HG03095 (cell line): ENCODE results near the gene VASN.
"Not testable (repeated sequence)": the region's sequence is repeated elsewhere in the genome, so short reads cannot be mapped to it uniquely, and the experiment has no call there.

Experiments used
- ATAC-seq: cut with Tn5 transposase; IDR thresholded peaks from one replicate; pipeline ENCODE4 v1.9.1; 2021; ENCODE audit warnings: moderate library complexity; ENCODE audit not compliant: unreplicated experiment

VASN gene

DNA sequence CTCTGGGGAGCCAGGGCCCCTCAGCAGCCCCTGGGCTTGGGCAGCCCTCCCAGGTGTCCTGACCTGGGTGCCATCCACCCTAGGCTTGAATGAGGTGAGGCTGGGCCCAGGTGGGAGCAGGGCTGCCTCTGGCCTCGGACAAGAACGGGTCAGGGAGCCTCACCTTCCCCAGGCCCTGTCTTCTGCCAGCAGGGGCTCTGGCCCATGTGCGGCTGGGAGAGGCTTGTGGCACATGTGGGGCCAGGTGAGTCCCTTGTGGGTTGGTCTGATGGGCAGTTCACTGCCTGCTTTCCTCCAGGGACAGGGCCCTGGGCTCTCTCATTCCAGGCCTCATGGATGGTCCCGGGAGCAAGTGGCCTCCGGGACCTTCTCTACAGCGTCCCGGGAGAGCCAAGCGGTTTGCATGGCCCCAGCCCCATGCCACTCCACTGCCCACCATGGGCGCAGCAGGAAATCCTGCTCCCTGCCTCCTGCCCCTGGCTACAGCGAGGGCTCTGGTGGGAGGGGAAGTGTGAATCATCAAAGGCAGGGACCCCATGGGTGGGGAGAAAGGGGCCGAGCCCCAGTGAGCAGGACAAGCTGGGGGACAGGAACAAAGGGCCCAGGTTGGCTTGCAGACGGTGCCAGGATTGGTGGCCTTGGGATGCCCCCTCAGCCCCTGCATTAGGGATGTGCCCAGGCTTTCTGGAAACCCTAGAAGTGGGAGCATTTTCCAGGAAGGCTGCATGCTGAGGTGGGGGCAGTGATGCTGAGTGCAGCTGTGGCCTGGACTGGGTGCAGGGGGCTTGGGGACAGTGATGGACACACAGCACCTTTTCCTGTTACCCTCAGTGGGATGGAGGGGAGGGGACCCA lies 12.2 kb downstream of the VASN start:
- ATAC-seq, result no peak

- ATAC-seq, result no peak
Observed at GRCh38 chr16:4384509-4384942, 12.9 kb downstream of the VASN start.

GRCh38 chr16:4385066-4385788 lies 13.6 kb downstream of the VASN start:
- ATAC-seq, result no peak

DNA sequence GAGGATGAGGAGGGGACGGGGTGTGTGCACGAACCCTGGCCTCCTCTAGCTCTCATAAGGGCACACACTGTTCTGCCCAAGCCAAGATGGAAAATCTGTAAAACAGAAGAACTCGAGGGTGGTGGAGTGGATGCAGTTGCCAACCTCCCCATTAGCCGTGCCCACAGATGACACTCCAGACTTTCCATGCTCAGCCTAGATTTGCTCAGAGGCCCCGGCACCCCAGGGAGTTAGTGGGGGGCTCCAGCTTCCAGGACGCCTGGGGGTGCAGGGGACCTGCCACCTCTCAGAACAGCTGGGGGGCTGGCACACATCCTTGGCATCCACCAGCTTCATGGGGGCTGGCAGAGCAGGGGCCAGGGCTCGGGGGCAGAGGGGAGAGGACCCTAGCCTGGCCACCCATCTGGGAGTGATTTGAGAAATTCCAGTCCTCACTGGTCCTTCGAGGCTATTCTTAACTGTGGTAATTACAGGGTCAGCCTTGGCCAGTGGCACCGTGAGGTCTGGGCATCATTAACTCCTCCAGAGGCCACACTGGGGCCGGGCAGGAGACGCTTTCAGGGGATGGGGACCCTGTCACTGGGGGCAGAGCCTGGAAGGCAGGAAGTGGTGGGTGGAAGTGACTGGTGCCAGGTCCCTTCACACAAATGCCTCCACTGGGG lies 14.3 kb downstream of the VASN start:
- no peak for ATAC-seq

DNA sequence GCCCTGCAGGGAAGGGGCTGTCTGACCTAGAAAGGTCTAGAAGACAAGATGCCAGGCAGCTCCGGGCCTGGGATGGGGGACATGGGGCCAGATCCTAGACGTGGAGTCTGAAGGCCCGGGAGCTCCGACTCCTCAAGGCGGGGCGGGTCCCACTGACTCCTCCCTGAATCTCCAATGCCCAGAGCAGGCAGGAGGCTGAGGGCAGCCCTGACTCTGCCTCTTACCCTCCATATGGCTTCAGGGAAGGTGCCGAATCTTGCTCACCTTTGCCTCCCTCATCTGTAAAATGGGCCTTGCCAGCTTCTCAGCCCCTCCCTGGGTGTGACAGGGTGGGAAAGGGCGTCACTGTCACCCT lies 14.8 kb downstream of the VASN start:
- no peak for ATAC-seq

GRCh38 chr16:4386951-4387565 lies 15.4 kb downstream of the VASN start:
- ATAC-seq, result no peak

DNA sequence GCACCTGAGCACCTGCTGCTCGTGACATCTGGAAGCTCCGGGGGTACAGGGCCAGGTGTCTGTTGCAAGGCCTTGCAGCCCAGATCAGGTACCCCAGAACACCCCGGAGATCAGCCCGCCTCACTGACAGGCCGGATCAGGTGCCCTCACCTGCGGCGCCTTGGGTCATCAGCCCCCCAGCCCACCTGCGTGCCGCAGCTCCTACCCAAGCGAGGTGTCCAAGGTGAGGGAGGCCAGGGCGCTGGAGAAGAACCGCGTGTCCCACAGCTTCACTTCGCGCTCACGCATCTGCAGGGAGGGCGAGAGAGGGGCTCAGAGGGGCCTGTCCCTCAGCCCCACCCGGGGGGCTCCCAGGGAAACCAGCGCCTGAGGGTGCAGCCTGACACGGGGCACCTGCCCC lies 16.1 kb downstream of the VASN start:
- ATAC-seq, result no peak

DNA sequence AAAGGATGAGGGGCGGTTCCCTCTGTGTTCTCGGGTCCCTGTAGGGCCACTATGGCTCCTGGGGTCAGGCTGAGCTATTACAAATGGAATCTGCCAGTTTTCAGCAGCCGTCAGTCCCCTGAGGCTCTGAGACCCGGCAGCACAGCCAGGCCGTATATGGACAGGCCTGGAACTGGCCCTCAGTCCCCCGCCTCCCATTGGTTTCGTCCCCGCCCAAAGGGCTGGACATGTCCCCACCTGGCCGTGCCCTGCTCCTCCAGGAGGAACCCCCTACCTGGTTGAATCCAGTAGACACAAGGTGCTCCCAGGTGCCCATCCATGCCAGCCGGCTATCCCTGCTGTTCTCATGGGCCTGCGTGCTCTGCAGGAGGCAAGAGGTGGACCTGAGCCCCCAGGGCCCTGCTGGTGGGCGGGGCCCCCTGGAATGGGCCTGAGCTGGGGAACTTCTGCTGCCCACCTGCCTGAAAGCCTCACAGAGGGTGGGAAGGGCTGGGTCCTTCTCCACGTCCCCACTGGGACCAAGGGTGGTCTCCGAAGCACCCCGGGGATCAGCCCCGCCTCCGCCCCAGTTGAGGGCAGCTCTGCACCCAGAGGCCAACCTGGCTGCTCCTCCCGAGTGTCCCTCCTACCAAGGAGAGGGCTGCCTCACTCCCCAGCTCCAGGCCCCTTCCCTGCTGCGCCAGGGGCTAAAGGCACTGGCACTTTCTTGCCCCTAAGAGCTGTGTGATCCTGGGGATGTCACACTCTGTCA lies 16.8 kb downstream of the VASN start:
- no peak for ATAC-seq

- no peak for ATAC-seq
Observed at GRCh38 chr16:4389051-4389955, 17.7 kb downstream of the VASN start.

GRCh38 chr16:4390266-4391260 lies 18.9 kb downstream of the VASN start:
- ATAC-seq, result no peak

DNA sequence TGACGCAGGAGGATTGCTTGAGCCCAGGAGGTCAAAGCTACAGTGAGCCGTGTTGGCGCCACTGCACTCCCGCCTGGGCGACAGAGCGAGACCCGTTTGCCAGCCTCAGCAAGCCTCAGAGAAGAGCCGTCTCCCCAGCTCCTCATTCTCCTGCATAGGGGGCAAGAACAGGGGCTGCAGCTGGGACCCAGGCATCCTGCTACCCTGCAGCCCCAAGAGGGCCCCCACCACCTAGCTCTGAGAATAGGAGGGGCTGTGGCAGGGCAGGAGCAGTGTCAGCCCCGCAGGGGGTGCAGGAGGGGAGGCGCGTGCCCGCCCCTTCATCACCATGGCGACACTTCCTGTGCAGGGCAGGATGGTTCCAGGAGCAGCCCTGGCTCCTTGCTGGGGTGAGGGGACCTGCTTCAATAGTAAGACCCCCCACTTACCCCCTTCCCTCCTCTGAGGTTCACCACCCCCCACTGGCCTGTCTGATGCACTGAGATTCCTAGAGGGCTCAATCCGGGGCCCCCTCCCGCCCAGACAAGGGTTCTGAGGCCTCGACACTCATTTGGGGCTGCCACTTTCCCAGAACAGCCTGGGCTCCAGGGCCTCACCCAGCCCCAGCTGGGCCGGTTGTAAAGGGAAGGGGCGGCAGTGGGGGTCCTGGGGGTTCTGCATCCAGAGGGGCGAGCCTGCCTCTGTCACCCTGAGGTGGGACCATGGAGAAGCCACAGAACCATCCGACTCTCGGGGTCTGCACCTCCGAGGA lies 20.2 kb downstream of the VASN start:
- no peak for ATAC-seq

- no peak for ATAC-seq
Observed at GRCh38 chr16:4392382-4393239, 21.0 kb downstream of the VASN start.

- no peak for ATAC-seq
Observed at GRCh38 chr16:4393240-4393600, 21.6 kb downstream of the VASN start.

- ATAC-seq, result not testable (repeated sequence)
Observed at GRCh38 chr16:4393850-4394249, 22.2 kb downstream of the VASN start.

DNA sequence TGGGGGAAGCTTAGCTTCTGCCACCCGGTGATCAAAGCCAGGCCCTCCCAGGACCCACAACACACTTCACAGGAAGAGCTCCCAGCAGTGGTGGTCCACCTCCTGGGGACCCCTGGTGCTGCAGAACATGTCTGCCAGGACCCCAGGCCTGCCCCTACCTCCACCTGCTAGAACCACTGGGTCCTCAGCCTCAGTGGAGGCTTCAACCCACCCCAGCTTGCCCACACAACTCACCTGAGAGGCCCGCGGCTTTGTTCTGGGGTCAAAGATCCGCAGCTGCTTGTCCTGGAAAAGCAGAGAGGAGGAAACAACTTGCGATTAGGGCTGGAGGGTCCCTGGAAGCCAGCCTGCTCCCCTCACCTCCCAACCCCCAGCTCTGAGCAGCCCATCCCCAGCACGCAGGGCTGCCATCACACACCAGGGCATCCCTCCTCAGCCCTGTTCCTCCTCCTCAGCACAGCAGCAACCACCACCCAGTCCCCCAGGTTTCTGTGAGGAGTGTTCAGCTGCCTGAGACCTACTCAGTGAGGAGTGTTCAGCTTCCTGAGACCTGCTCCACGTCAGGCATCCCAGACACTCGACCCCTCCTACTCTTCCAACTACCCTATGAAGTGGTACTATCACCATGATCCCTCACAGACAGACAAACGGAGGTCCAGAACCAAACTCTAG lies 23.5 kb downstream of the VASN start:
- no peak for ATAC-seq

DNA sequence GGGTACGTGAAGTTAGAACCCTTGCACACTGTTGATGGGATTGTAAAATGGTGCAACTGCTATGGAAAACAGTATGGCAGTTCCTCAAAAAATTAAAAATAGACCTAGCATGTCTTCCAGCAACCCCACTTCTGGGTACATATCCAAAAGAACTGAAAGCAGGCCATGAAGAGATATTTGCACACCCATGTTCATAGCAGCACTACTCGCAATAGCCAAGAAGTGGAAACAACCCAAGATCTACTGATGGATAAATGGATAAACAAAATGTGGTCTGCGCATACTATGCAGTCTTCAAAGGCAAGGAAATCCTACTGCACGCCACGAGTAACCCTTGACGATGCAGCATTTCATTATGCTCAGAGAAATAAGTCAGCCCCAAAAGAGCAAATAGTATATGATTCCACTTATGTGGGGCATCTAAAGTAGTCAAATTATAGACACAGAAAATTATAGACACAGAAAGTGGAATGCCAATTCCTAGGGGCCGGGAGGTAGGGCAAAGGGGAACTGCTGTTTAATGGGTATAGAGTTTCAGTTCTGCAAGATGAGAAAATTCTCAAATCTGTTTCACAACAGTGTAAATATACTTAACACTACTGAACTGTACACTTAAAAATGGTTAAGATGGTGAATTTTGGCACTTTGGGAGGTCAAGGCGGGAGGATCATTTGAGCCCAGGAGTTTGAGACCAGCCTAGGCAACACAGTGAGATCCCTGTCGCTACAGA lies 27.5 kb downstream of the VASN start:
- no peak for ATAC-seq
